CD4-positive, alpha-beta T cell treated with Interleukin-6 at 100 ng/mL for 8 hours (primary cell): ENCODE measurements around the gene ASPSCR1.
"Not testable (repeated sequence)": the region's sequence is repeated elsewhere in the genome, so short reads cannot be mapped to it uniquely, and the experiment has no call there.

Experiments used
- DNase-seq: peaks from one replicate; pipeline ENCODE4 v3.0.0-alpha.2; 2020; ENCODE audit warnings: mixed read lengths, low spot score

ASPSCR1 gene

DNA sequence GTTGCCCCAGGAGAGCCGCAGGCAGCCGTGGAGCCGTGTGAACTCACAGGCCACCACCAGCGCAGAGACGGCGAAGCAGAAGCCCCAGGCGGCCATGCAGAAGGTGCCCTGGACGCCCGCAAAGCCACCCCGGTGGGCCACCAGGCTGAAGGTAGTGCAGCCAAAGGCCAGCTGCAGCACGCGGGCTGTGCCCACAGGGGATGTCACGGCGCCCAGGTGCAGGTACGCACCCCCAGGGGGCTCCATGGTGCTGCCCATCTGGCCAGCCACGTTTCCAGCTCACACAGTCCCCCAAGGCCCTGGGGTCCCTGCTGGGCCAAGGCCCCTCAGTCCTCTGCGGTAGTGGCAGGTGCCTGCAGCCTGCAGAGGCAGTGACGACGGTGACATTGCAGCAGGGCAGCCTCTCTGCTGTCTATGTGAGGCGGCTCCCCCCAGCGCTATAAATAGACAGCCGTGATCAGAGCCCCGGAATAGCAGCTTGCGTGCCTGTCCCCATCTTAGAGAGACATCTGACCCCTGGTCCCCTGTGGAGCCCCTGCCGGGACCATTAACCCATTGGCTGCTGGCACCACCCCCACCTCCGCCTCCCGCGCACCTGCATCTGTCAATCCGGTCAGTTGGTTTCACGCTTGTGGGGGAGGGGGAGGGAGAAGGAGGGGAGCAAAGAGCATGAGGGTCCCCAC is 35.8 kb upstream of the ASPSCR1 start:
- no peak for DNase-seq

DNA sequence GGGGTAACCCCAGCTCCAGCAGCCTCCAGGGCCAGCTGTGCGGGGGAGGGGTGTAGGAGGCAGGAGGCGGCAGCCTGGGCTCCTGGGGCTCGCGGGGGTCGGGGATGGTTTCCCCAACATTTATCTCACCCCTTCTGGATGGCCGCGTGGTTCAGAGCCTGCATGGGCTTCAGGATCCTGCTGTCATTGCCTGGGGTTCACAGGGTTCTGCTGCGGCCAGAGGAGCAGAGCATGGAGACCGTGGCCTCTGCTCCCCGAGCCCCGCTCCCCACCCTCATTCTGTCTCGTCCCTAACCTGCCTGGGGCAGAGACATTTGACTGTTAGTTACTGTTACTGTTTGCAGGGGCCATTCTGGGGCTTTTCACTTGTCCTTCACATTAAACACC is 35.3 kb upstream of the ASPSCR1 start:
- DNase-seq, result no peak

GRCh38 chr17:81944858-81945257 is 32.6 kb upstream of the ASPSCR1 start:
- DNase-seq, result no peak

- no peak for DNase-seq
Measured at GRCh38 chr17:81947189-81947588, 30.2 kb upstream of the ASPSCR1 start, which contains the start of gene MYADML2. Gene MYADML2 (minus strand): TSS chr17:81947233. CDS start chr17:81941741, 5,492 bp downstream.

GRCh38 chr17:81948635-81949378 is 28.6 kb upstream of the ASPSCR1 start:
- DNase-seq, result no peak

DNA sequence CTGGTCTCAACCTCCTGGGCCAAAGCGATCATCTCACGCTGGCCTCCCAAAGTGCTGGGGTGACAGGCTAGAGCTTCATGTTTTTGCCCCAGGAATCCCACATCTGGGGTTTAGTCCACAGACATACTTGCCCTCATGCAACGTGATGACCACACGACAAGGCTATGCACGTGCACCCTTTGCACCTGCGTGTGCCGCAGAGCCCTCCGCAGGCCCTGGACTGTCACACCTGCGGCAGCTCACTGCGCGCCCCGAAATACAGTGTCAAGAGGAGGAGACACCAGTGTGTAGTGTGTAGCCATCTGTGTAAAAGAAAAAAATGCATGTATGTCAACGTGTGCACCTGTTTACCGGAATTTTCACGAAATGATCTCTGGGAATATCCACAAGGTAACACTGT is 26.9 kb upstream of the ASPSCR1 start:
- DNase-seq, result no peak

GRCh38 chr17:81951785-81952684 is 25.4 kb upstream of the ASPSCR1 start:
- no peak for DNase-seq

GRCh38 chr17:81952792-81953228 is 24.6 kb upstream of the ASPSCR1 start:
- DNase-seq, result no peak

DNA sequence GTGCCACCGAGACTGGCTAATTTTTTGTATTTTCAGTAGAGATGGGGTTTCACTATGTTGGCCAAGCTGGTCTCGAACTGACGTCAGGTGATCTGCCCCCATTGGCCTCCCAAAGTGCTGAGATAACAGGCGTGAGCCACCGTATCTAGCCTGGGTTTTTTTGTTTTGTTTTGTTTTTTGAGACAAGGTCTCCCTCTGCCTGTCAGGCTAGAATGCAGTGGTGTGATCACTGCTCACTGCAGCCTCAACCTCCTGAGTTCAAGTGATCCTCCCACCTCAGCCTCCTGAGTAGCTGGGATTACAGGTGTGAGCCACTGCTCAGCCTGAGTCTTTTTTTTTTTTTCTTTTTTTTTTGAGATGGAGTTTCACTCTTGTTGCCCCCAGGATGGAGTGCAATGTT is 24.0 kb upstream of the ASPSCR1 start:
- DNase-seq, result not testable (repeated sequence)

- DNase-seq, result no peak
Measured at GRCh38 chr17:81954131-81955057, 23.0 kb upstream of the ASPSCR1 start.

GRCh38 chr17:81955058-81955681 is 22.3 kb upstream of the ASPSCR1 start:
- DNase-seq, result no peak

DNA sequence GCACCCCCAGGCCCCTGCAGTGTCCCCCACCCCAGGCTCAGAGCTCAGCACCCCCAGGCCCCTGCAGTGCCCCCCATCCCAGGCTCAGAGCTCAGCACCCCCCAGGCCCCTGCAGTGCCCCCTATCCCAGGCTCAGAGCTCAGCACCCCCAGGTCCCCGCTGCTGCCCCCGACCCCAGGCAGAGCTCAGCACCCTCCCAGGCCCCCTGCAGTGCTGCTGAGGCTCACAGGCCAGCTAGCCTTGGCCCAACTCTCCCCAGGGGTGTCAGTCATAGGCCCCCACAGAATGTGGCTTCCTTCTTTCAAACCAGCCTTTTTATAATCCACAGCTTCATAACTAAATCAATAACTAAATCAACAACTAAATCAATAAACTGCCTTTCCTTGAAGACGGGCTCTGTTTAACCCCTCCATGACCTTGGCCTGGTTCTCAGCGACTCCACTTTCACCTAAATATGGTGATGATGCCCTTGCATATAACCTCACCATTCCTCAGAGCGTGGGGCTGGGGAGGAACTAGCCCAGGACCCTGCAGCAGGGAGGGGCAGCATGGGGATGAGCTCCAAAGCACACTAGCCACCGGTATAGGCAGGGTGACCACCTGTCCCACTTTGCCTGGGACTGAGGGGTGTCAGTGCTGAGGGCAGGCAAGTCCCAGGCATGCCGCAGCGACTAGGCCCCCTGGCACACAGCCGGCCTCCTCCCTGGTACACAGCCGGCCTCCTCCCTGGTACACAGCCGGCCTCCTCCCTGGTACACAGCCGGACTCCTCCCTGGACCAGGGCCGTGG is 21.5 kb upstream of the ASPSCR1 start:
- no peak for DNase-seq

DNA sequence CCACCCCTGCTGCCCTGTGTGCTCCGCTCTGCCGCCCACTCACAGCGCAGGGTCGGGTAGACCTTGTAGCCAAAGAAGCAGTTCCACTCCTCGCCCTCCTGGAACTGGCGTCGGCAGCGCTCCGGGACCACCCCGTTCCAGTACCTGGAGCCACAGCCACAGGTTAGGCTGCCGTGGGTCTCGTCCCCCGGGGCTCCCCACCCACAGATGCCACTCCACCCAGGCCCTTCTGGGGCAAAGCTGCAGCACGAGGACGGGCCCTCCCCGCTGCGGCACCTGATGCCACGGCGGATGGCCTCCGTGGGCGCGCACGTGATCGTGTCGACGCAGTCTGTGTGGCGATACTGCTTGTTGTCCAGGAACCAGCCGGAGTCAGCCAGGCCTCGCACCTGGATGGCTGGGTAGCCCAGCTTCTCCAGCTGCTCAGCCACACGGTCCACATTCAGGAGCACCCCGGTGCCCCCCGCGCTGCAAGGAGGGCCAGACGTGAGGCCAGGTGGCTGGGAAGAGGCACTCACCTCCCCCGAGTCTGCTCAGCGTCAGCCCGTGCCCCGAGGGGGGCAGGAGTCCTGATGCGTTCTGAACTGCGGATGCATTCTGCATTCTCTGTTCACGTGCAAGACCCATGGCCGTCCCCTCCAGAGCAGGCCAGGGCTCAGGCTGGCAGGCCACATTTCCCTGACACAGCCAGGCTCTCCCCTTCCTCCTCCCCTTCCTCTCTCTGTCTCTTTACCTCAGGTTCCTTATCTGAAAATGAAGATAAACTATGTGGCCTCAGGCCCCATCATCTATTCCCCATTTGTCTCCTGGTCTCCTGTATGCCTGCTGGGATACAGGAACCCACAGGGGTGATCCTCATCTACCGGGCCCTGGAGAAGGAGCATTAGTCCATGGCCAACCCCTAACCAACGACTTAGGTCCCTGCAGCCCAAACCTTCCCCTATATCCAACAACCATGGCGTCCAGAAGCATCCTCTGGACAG is 20.5 kb upstream of the ASPSCR1 start:
- DNase-seq, result no peak

DNA sequence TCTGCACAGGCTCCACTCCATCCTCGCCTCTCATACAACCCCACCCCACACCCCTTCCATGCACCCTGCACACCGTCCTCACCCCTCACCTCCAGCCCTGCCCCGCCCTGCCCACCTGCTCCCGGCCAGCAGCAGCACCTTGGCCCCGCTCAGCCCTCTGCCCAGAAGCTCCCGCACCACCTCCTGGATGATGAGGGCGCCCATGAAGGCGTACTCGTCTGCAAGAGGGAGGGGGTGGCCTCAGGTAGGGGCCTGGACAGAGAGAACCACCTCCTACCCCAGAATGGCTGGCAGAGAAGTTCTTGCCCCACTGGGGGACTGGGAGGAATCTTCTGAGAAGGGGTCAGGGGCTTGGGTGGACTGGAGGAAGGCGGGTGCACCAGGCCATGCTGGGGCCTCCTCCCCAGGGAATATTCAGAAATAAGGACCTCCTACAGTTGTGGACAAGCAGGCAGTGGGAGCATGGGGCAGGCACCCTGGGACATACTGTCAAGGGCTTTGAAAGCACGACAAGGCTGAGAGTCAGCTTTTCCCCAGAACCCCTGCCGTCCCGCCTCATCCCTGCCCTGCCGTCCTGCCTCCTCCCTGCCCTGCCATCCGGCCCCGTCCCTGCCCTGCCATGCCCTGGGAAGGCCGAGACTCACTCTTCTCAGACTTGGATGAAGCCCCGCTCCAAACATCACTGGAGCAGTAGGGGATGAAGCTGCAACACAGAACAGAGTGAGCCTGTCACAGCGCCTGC is 19.6 kb upstream of the ASPSCR1 start:
- no peak for DNase-seq

DNA sequence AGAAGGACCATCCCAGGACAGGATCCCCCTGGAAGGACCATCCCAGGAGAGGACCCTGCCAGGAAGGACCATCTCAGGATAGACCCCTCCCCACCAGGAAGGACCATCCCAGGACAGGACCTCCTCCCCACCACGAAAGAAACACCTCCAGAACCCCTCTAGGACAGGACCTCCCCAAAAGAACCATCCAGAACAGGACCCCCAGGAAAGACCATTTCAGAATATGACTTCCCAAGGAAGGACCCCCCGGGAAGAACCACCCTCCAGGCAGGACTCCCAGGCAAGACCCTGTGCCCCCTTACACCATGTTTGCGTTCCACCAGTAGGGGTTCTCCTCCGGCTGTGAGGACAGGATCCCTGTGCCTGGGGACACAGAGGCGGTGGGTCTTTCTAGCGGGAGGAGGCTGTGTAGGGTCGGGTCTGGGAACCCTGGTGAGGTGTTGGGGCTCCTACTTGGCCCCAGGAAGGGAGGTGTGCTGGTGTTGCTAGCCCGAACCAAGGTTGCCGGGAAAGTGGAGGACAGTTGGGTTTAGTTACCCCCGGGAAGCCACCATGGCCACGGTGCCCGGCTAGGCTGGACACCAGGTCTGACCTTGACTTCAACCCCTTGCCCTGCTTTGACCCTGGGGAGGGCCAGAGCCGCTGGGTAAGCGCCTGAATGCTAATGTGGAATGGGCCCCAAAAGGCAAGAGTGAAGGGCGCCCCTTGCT is 18.6 kb upstream of the ASPSCR1 start:
- DNase-seq, result no peak

DNA sequence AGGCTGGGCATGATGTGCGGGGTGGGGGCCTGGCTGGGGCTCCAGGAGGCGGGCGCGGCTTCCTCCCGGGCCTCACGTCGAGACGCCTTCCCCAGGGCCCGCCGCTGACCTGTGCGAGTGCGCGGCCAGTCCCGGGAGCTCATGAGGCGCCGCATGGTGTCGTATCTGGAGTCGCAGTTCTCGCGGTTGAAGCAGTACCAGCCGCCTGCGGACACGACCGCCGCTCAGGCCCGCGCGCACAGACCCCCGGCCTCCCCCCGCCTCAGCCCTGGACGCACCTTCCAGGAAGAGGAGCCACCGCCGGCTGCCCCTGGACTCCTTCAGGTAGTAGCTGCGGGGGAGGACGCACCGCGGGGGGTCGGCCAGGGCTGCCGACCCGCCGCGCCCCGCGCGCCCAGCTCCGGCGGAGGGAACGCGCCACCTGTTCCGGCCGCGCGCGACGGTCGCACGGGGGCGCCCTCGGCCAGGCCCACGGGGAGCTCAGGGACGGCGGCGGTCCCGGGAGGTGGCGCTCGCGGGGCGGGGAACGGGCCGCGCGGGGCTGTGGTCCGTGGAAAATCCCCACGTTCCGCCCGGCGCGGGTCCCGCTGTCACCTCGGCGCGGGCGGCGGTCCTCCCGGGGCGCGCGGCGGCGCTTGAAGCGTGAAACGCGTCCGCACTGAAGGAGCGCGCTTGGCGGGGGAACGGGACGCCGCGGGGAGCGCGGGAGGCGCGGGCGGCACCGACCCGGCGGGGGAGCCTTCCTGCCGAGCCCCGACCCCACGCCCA is 17.9 kb upstream of the ASPSCR1 start:
- peak; percentile 78 for DNase-seq
